NCI-H82 treated with DMSO at 0.1 percent for 48 hours (cell line): Measurements from ENCODE around the gene CBLL1.

Experiments
- DNase-seq: peaks from one replicate; lab custom pipeline; 2025; ENCODE audit not compliant: unreplicated experiment; lab: John Stamatoyannopoulos, UW

CBLL1 gene

DNA sequence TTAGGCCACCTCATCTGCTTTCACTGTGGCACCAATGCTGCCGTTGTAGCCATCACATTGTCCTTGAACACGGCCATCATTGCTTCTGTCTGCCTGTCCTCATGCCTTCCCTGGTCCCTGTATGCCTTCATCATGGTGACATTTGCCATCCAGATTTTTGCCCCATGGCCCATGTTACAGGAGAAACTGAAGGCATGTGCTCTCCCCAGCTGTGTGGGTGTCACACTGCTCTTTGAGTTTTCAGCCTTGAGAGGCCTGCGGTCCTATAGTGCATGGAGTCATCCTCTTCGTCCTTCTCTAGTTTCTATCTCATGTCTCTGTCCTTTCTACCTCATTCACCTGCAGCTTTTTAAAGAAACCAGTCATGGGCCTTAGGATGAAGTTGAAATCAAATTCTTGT, 65.2 kb downstream of the CBLL1 start:
- no peak for DNase-seq

DNA sequence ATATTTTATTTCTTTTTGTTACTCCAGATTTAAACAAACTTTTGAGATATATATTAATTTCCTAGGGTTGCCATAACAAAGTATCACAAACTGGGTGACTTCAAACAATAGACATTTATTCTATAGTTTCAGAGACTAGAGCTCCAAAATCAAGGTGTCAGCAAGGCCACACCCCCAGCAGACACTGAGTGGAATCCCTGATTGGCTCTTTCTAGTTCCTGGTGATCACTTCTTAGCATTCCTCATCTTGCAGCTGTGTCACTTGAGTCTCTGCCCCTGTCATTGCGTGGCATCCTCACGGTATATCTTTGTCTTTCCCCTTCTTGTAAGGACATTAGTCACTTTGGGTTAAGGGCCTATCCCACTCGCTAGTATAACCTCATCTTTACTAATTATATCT, 66.7 kb downstream of the CBLL1 start:
- no peak for DNase-seq
